H1 (cell line): Measurements from ENCODE around the gene PPP2R5B. TPM values are rescaled to one million over a fixed set of nuclear protein-coding genes. Genes with fewer than 3 reads are reported as not detected.

Experiments
- CTCF ChIA-PET: fragments of 300-600 bp; sonication (Branson Sonifier 250); formaldehyde crosslinking; loops from one replicate; lab custom pipeline; 2021; ENCODE audit not compliant: partially characterized antibody; lab: Charles Lee
- POLR2A ChIA-PET: fragments of 300-600 bp; sonication (Branson Sonifier 250); formaldehyde crosslinking; loops from one replicate; lab custom pipeline; 2021; ENCODE audit warnings: inconsistent platforms; ENCODE audit not compliant: partially characterized antibody; lab: Charles Lee
- DNase-seq, 2 experiments: peaks; one replicate each; pipeline versions ENCODE4 v3.0.0 to v3.0.0-alpha.2; 2010 to 2022; ENCODE audit warnings: low spot score in 2 of 2, low read depth in 1 of 2, mixed read lengths in 1 of 2
- FAIRE-seq: peaks from 2 replicates; lab custom pipeline; 2011; peaks lifted over from hg19 to GRCh38; lab: Jason Lieb, UNC
- H2AFZ ChIP-seq: 2 replicates; pipeline ENCODE4 v1.8.1; 2012; ENCODE audit warnings: low read length, inconsistent platforms
- H2AK5ac ChIP-seq: 2 replicates; pipeline ENCODE4 v1.6.1; 2013; ENCODE audit warnings: low read depth, low read length
- H2BK120ac ChIP-seq: replicated peaks from 2 replicates; pipeline ENCODE3; 2013; ENCODE audit warnings: low read depth, low read length, inconsistent platforms
- H2BK12ac ChIP-seq: 2 replicates; pipeline ENCODE4 v1.6.1; 2013; ENCODE audit warnings: low read depth, low read length
- H2BK15ac ChIP-seq: 2 replicates; pipeline ENCODE4 v1.6.1; 2013; ENCODE audit warnings: low read length
- H2BK20ac ChIP-seq: 2 replicates; pipeline ENCODE4 v1.6.1; 2013; ENCODE audit warnings: low read length
- H2BK5ac ChIP-seq: 2 replicates; pipeline ENCODE4 v1.6.1; 2013; ENCODE audit warnings: low read depth, low read length
- H3K14ac ChIP-seq: 2 replicates; pipeline ENCODE4 v1.6.1; 2013; ENCODE audit warnings: inconsistent platforms; ENCODE audit not compliant: insufficient read length
- H3K18ac ChIP-seq: 2 replicates; pipeline ENCODE4 v1.6.1; 2013; ENCODE audit warnings: low read length; ENCODE audit errors: extremely low read depth
- H3K23ac ChIP-seq: 2 replicates; pipeline ENCODE4 v1.6.1; 2013; ENCODE audit warnings: inconsistent platforms; ENCODE audit not compliant: insufficient read length
- H3K23me2 ChIP-seq: 2 replicates; pipeline ENCODE4 v1.6.1; 2013; ENCODE audit warnings: low read depth, low read length
- H3K27ac ChIP-seq: 2 replicates; pipeline ENCODE4 v1.6.1; 2011; ENCODE audit warnings: low read depth, low read length, inconsistent platforms
- H3K27me3 ChIP-seq, 4 experiments: replicated peaks in 1 of 4; 1 replicate in 1 of 4; 2 replicates in 3 of 4; pipeline versions ENCODE4 v1.6.1 to v1.8.1; 2011 to 2013; ENCODE audit warnings: low read length in 3 of 4, mild to moderate bottlenecking in 3 of 4, inconsistent platforms in 2 of 4, mixed read lengths in 2 of 4, moderate library complexity in 1 of 4; ENCODE audit not compliant: control insufficient read depth in 3 of 4, insufficient read depth in 3 of 4; ENCODE audit errors: extremely low read depth in 1 of 4
- H3K36me3 ChIP-seq, 4 experiments: 2 replicates each; pipeline versions ENCODE4 v1.6.1 to v1.8.1; 2011 to 2013; ENCODE audit warnings: mild to moderate bottlenecking in 4 of 4, low read length in 3 of 4, moderate library complexity in 2 of 4, control low read depth in 1 of 4, inconsistent platforms in 1 of 4; ENCODE audit not compliant: insufficient read depth in 4 of 4, control insufficient read depth in 2 of 4
- H3K4ac ChIP-seq: replicated peaks from 2 replicates; pipeline ENCODE3; 2013; ENCODE audit warnings: low read length, low read depth, mixed read lengths, inconsistent platforms; ENCODE audit not compliant: insufficient read length
- H3K4me1 ChIP-seq, 4 experiments: replicated peaks in 1 of 4; 1 replicate in 1 of 4; 2 replicates in 3 of 4; pipeline versions ENCODE4 v1.6.1 to v1.8.1; 2011 to 2013; ENCODE audit warnings: low read length in 3 of 4, inconsistent platforms in 2 of 4, mixed read lengths in 1 of 4; ENCODE audit not compliant: insufficient read depth in 4 of 4, control insufficient read depth in 3 of 4
- H3K4me2 ChIP-seq, 2 experiments: 2 replicates each; pipeline versions ENCODE4 v1.6.1 to v1.8.1; 2011 to 2013; ENCODE audit warnings: low read depth in 2 of 2, low read length in 2 of 2, control low read depth in 1 of 2, inconsistent platforms in 1 of 2, mild to moderate bottlenecking in 1 of 2; ENCODE audit not compliant: insufficient read depth in 1 of 2
- H3K4me3 ChIP-seq, 4 experiments: fragments of 200-600, 300-600 bp in 1 of 4; sonication (generic), shearing (Covaris generic), sonication (Bioruptor Twin) in 1 of 4; 2 replicates each; pipeline versions ENCODE4 v1.5.1 to v1.8.1; 2011 to 2016; ENCODE audit warnings: low read length in 4 of 4, low read depth in 3 of 4, control low read depth in 2 of 4, inconsistent platforms in 2 of 4, mild to moderate bottlenecking in 2 of 4, mixed read lengths in 1 of 4, moderate library complexity in 1 of 4; ENCODE audit not compliant: insufficient read depth in 2 of 4; ENCODE audit errors: extremely low read depth in 1 of 4
- H3K56ac ChIP-seq: replicated peaks from 2 replicates; pipeline ENCODE3; 2013; ENCODE audit warnings: low read depth, mild to moderate bottlenecking, mixed read lengths, low read length, inconsistent platforms; ENCODE audit not compliant: insufficient read length
- H3K79me1 ChIP-seq: 2 replicates; pipeline ENCODE4 v1.6.1; 2013; ENCODE audit warnings: low read depth, low read length, control low read depth
- H3K79me2 ChIP-seq, 2 experiments: 2 replicates each; pipeline versions ENCODE4 v1.6.1 to v1.8.1; 2012 to 2013; ENCODE audit warnings: low read length in 2 of 2, mild to moderate bottlenecking in 2 of 2, inconsistent platforms in 1 of 2; ENCODE audit not compliant: insufficient read depth in 2 of 2, control insufficient read depth in 1 of 2
- H3K9ac ChIP-seq, 4 experiments: replicated peaks in 1 of 4; 1 replicate in 1 of 4; 2 replicates in 3 of 4; pipeline versions ENCODE4 v1.6.1 to v1.8.1; 2011 to 2013; ENCODE audit warnings: low read depth in 3 of 4, low read length in 3 of 4, control low read depth in 2 of 4, mild to moderate bottlenecking in 2 of 4, moderate library complexity in 2 of 4, inconsistent platforms in 1 of 4; ENCODE audit errors: extremely low read depth in 1 of 4
- H3K9me3 ChIP-seq, 2 experiments: 2 replicates each; pipeline versions ENCODE4 v1.6.1 to v1.8.1; 2012 to 2013; ENCODE audit warnings: mild to moderate bottlenecking in 2 of 2, moderate library complexity in 2 of 2, control low read depth in 1 of 2, inconsistent platforms in 1 of 2, low read depth in 1 of 2, low read length in 1 of 2, mixed read lengths in 1 of 2; ENCODE audit not compliant: insufficient read depth in 2 of 2
- H4K20me1 ChIP-seq, 2 experiments: replicated peaks in 1 of 2; 2 replicates each; pipeline versions ENCODE3 to v1.8.1; 2011 to 2013; ENCODE audit warnings: inconsistent platforms in 2 of 2, low read length in 2 of 2, mild to moderate bottlenecking in 1 of 2; ENCODE audit not compliant: insufficient read depth in 2 of 2, control insufficient read depth in 1 of 2
- H4K5ac ChIP-seq: 2 replicates; pipeline ENCODE4 v1.6.1; 2013; ENCODE audit warnings: low read length, low read depth, mixed read lengths, inconsistent platforms; ENCODE audit not compliant: insufficient read length
- H4K8ac ChIP-seq: 2 replicates; pipeline ENCODE4 v1.8.0; 2013; ENCODE audit warnings: mild to moderate bottlenecking, moderate library complexity, low read length, inconsistent platforms; ENCODE audit not compliant: insufficient read depth; ENCODE audit errors: extremely low read depth
- H4K91ac ChIP-seq: replicated peaks from 2 replicates; pipeline ENCODE3; 2013; ENCODE audit warnings: low read length, mixed read lengths, inconsistent platforms; ENCODE audit not compliant: insufficient read length
- BCL11A ChIP-seq, 2 experiments: IDR thresholded peaks; one replicate each; pipeline ENCODE4 v1.6.1; 2011; ENCODE audit warnings: low read depth in 2 of 2, low read length in 2 of 2, mild to moderate bottlenecking in 2 of 2
- CHD1 ChIP-seq: IDR thresholded peaks from 2 replicates; pipeline ENCODE4 v1.6.1; 2012; ENCODE audit warnings: low read depth, low read length, improper control_type of control experiment
- HDAC6 ChIP-seq: IDR thresholded peaks from one replicate; pipeline ENCODE4 v1.7.1; 2012; ENCODE audit warnings: low read depth, mild to moderate bottlenecking, inconsistent platforms, low read length, moderate library complexity
- RAD21 ChIP-seq, 2 experiments: IDR thresholded peaks in 1 of 2; conservative IDR thresholded peaks in 1 of 2; 2 replicates each; pipeline ENCODE4 v1.6.1; 2011; ENCODE audit warnings: low read depth in 2 of 2, low read length in 2 of 2, improper control_type of control experiment in 1 of 2, inconsistent platforms in 1 of 2, mild to moderate bottlenecking in 1 of 2, moderate library complexity in 1 of 2
- RBBP5 ChIP-seq: IDR thresholded peaks from 2 replicates; pipeline ENCODE4 v1.7.1; 2012; ENCODE audit warnings: low read depth, mild to moderate bottlenecking, inconsistent platforms, low read length, moderate library complexity, borderline replicate concordance
- SIX5 ChIP-seq: IDR thresholded peaks from 2 replicates; pipeline ENCODE4 v1.6.1; 2011; ENCODE audit warnings: mild to moderate bottlenecking, low read depth, low read length
- SP1 ChIP-seq: IDR thresholded peaks from 2 replicates; pipeline ENCODE4 v1.6.1; 2011; ENCODE audit warnings: low read depth, low read length
- TAF7 ChIP-seq: optimal IDR thresholded peaks from 2 replicates; pipeline ENCODE3; 2011; ENCODE audit warnings: low read depth, mild to moderate bottlenecking, inconsistent platforms, low read length, moderate library complexity, borderline replicate concordance
- YY1 ChIP-seq: IDR thresholded peaks from 2 replicates; pipeline ENCODE4 v1.6.1; 2011; ENCODE audit warnings: low read depth, mild to moderate bottlenecking, low read length
- ZNF274 ChIP-seq: IDR thresholded peaks from 2 replicates; pipeline ENCODE4 v1.7.0; 2012; ENCODE audit warnings: low read length, borderline replicate concordance; ENCODE audit errors: extremely low read depth
- WGBS, 2 experiments: shearing (Covaris generic) in 1 of 2; methylation state at CpG; one replicate each; pipeline versions ENCODE4 v1.1.6 to v1.1.7; 2013 to 2015; ENCODE audit warnings: low lambda C conversion rate in 2 of 2, mixed read lengths in 2 of 2, inconsistent platforms in 1 of 2, low coverage in 1 of 2, missing lambda C conversion rate in 1 of 2; ENCODE audit not compliant: insufficient replicate concordance in 2 of 2, insufficient coverage in 1 of 2, insufficient read length in 1 of 2; ENCODE audit errors: extremely low coverage in 1 of 2, missing lambda C conversion rate in 1 of 2; 5-methylcytosine and 5-hydroxymethylcytosine counted together
- polyA plus RNA-seq, 7 experiments: library from polyadenylated mRNA; depleted of rRNA in 3 of 7; stranded (reverse) in 5 of 7; unstranded in 2 of 7; fragments of >200 nt in 5 of 7; fragments of 200-250 nt in 2 of 7; gene quantifications; 1 replicate in 5 of 7; 2 replicates in 1 of 7; 4 replicates in 1 of 7; pipeline versions ENCODE4 v1.2.1 to v1.2.3, GENCODE V29; 2011 to 2013; ENCODE audit warnings: missing spikeins in 2 of 7, mixed read lengths in 2 of 7
- total RNA-seq: library from RNA; stranded (reverse); fragmentation: NEBNext Ultra II Directional; extraction: Animal tissue kit (Norgen Biotek cat#: 25700); gene quantifications from 2 replicates; pipeline ENCODE4 v1.2.1, GENCODE V29; 2021

Gene PPP2R5B
- total and polyA plus RNA-seq, 2 of the 8 experiments (the other 6 are each of a cell fraction or from before 2014, with no cell fraction given): 4.9 to 5.1 TPM

GRCh38 chr11:64908766-64909165 is 15.7 kb upstream of the PPP2R5B start:
- H4K5ac ChIP-seq: no peak overlapping the region
- H4K8ac ChIP-seq: no peak overlapping the region
- H3K9ac ChIP-seq: no peak overlapping the region

More at GRCh38 chr11:64908766-64909165, 15.7 kb upstream of the PPP2R5B start:
- Histone ChIP-seq H3K23ac (no peak overlapping the region), H3K79me1 (no peaks in the 10 kb centered on the region), H2AFZ (no peak overlapping the region), H3K14ac (no peak overlapping the region), H3K4me2 (no peak overlapping the region), H3K18ac (no peak overlapping the region), H3K79me2 (no peaks in the 10 kb centered on the region), H2BK15ac (no peak overlapping the region), H2BK5ac (no peak overlapping the region), H3K27me3 (no peaks in the 10 kb centered on the region), H4K20me1 (peaks cover 2 to 4% of the 10 kb centered on the region in 2 experiments), H3K4me3 (no peak overlapping the region), H2BK120ac (no peak overlapping the region), H3K27ac (no peak overlapping the region), H3K36me3 (peaks cover 4 to 24% (median 18%) of the 10 kb centered on the region in 4 experiments; a peak in 6 of 8 replicates), H2AK5ac (no peak overlapping the region), H3K4ac (no peak overlapping the region), H2BK12ac (no peak overlapping the region), H3K23me2 (no peaks in the 10 kb centered on the region), H4K91ac (no peak overlapping the region), H3K9me3 (no peaks in the 10 kb centered on the region), H3K4me1 (no peaks in the 10 kb centered on the region), H2BK20ac (no peak overlapping the region), H3K56ac (no peak overlapping the region)
- WGBS, 2 experiments: 84% methylated on average over 8 of the region's 11 CpGs; no CpG with 5 or more reads in 1 of the 2 experiments
- POLR2A ChIA-PET: no interaction called here
- CTCF ChIA-PET: interaction anchor here (1.0 to 2.6 kb wide), 3 partner anchors 15 to 88 kb away, joined by 3 to 11 read pairs (median 3); partner anchors contain the start of gene BATF2
- no peak for DNase-seq
- TF ChIP-seq SIX5 (no peak), BCL11A (IDR thresholded peaks at IDR 0.05; ENCODE audit: low read depth in 2 of 2, low read length in 2 of 2) (no peak), ZNF274 (no peak), HDAC6 (no peak), CHD1 (no peak), YY1 (no peak), SP1 (no peak), RAD21 (IDR thresholded peaks at IDR 0.05 in 1 of 2, conservative IDR thresholded peaks at IDR 0.05 in 1 of 2; ENCODE audit: low read depth in 2 of 2, low read length in 2 of 2) (no peak), RBBP5 (no peak), TAF7 (no peak)
- FAIRE-seq: no peak
